Measurements from ENCODE around the gene TMA16.

TMA16 gene

GRCh38 chr4:163565226-163566135 is 71.0 kb downstream of the TMA16 start:
- no peak for DNase-seq

- no peak for DNase-seq
Observed at GRCh38 chr4:163566257-163566796, 71.8 kb downstream of the TMA16 start.

GRCh38 chr4:163568843-163569242 is 74.4 kb downstream of the TMA16 start:
- no peak for DNase-seq
